HepG2 (cell line): Measurements from ENCODE around the gene PAXX. TPM values are rescaled to one million over a fixed set of nuclear protein-coding genes. Genes with fewer than 3 reads are reported as not detected.

Experiments
- KDM2A ChIP-seq: sonication (generic); formaldehyde crosslinking; IDR thresholded peaks from 2 replicates; pipeline ENCODE4 v1.4.0; 2020; ENCODE audit warnings: low read depth, missing genetic modification reagents, borderline replicate concordance
- MXI1 ChIP-seq: IDR thresholded peaks from 3 replicates; pipeline ENCODE4 v1.6.1; 2012; ENCODE audit warnings: low read depth, low read length, inconsistent platforms, borderline replicate concordance
- NONO ChIP-seq, 2 experiments: fragments of 450-650 bp in 1 of 2; sonication (generic) in 1 of 2; formaldehyde crosslinking in 1 of 2; IDR thresholded peaks in 1 of 2; conservative IDR thresholded peaks in 1 of 2; 2 replicates each; pipeline versions ENCODE4 v1.6.1 to v1.8.0; 2017 to 2022; ENCODE audit warnings: mild to moderate bottlenecking in 1 of 2, missing genetic modification reagents in 1 of 2, moderate library complexity in 1 of 2
- TAF1 ChIP-seq: sonication (generic); formaldehyde crosslinking; IDR thresholded peaks from 2 replicates; pipeline ENCODE4 v1.4.0; 2020; ENCODE audit warnings: missing genetic modification reagents
- YEATS4 ChIP-seq: sonication (generic); formaldehyde crosslinking; IDR thresholded peaks from 2 replicates; pipeline ENCODE4 v1.4.0; 2020; ENCODE audit warnings: missing genetic modification reagents, borderline replicate concordance
- ZBTB1 ChIP-seq: sonication (generic); formaldehyde crosslinking; IDR thresholded peaks from 2 replicates; pipeline ENCODE4 v1.4.0; 2020; ENCODE audit warnings: missing genetic modification reagents, borderline replicate concordance
- ZNF552 ChIP-seq: sonication (generic); formaldehyde crosslinking; IDR thresholded peaks from 2 replicates; pipeline ENCODE4 v1.9.0; 2022; ENCODE audit warnings: missing genetic modification reagents, mild to moderate bottlenecking, borderline replicate concordance
- ZNF768 ChIP-seq: sonication (generic); formaldehyde crosslinking; IDR thresholded peaks from 2 replicates; pipeline ENCODE4 v1.4.0; 2020; ENCODE audit warnings: missing genetic modification reagents
- polyA plus RNA-seq, 8 experiments: library from polyadenylated mRNA; depleted of rRNA in 3 of 8; stranded (reverse) in 7 of 8; unstranded in 1 of 8; fragments of >200 nt; fragmentation: Illumina TruSeq in 4 of 8; extraction: Trizol in 4 of 8; gene quantifications; 2 replicates each; pipeline versions ENCODE4 v1.2.1 to v1.2.3, GENCODE V29; 2011 to 2016; ENCODE audit warnings: low read depth in 4 of 8, missing spikeins in 1 of 8, mixed read lengths in 1 of 8; ENCODE audit not compliant: insufficient read depth in 1 of 8
- total RNA-seq, 5 experiments: library from RNA; depleted of rRNA; stranded (reverse); fragments of >200 nt; fragmentation: Illumina TruSeq; extraction: Trizol; gene quantifications; 2 replicates each; pipeline ENCODE4 v1.2.3, GENCODE V29; 2016; ENCODE audit warnings: low read depth in 1 of 5
- TF ChIP-seq, protein P1 (sequence below): sonication (generic); formaldehyde crosslinking; IDR thresholded peaks from 2 replicates; pipeline ENCODE4 v1.5.0; 2020; ENCODE audit warnings: mild to moderate bottlenecking, missing genetic modification reagents, borderline replicate concordance
- TF ChIP-seq, protein P2 (sequence below): sonication (generic); formaldehyde crosslinking; IDR thresholded peaks from 2 replicates; pipeline ENCODE4 v1.5.1; 2020; ENCODE audit warnings: mild to moderate bottlenecking, missing genetic modification reagents
- TF ChIP-seq, protein P3 (sequence below): sonication (generic); formaldehyde crosslinking; IDR thresholded peaks from 2 replicates; pipeline ENCODE4 v1.5.0; 2020; ENCODE audit warnings: mild to moderate bottlenecking, missing genetic modification reagents, borderline replicate concordance

The PAXX gene
- total and polyA plus RNA-seq, 2 of the 13 experiments (the other 11 are each of a cell fraction or from before 2014, with no cell fraction given): 14.0 to 31.9 TPM

DNA sequence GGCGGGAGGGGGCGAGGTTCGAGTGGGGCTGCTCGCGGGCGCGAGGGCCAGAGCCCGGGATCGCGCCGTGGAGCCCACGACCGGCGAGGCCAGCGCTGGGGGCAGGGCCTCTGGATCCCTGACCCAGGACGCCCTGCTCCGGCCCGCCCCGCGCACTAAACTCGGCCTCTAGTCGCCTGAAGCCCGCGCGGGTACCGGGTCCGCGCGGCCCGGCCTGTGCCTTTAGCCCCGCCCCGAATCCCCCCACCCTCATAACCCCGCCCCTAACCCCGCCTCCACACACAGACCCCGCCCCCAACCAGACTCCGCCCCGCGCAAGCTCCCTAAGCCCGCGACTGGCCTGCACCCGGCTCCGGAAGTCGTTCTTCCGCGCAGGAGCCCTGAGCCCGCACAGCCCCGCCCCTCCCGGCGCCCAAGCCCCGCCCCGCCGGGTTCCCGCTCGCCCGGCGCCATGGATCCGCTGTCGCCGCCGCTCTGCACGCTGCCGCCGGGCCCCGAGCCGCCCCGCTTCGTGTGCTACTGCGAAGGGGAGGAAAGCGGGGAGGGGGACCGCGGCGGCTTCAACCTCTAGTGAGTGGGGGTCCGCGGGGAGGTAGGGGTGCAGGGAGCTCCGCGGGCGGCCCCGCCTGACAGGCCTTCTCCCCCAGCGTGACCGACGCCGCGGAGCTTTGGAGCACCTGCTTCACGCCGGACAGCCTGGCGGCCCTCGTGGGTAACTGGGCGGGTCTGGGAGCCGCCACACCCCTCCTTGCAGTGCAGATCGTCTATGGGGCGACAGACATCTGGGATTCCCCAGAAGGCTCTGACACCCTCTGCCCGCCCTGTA is at the start of gene PAXX (continued):
- TF ChIP-seq, protein P1, sequence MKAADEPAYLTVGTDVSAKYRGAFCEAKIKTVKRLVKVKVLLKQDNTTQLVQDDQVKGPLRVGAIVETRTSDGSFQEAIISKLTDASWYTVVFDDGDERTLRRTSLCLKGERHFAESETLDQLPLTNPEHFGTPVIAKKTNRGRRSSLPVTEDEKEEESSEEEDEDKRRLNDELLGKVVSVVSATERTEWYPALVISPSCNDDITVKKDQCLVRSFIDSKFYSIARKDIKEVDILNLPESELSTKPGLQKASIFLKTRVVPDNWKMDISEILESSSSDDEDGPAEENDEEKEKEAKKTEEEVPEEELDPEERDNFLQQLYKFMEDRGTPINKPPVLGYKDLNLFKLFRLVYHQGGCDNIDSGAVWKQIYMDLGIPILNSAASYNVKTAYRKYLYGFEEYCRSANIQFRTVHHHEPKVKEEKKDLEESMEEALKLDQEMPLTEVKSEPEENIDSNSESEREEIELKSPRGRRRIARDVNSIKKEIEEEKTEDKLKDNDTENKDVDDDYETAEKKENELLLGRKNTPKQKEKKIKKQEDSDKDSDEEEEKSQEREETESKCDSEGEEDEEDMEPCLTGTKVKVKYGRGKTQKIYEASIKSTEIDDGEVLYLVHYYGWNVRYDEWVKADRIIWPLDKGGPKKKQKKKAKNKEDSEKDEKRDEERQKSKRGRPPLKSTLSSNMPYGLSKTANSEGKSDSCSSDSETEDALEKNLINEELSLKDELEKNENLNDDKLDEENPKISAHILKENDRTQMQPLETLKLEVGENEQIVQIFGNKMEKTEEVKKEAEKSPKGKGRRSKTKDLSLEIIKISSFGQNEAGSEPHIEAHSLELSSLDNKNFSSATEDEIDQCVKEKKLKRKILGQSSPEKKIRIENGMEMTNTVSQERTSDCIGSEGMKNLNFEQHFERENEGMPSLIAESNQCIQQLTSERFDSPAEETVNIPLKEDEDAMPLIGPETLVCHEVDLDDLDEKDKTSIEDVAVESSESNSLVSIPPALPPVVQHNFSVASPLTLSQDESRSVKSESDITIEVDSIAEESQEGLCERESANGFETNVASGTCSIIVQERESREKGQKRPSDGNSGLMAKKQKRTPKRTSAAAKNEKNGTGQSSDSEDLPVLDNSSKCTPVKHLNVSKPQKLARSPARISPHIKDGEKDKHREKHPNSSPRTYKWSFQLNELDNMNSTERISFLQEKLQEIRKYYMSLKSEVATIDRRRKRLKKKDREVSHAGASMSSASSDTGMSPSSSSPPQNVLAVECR (CRISPR knock-in tag): peak; percentile 68
- TF ChIP-seq YEATS4 (CRISPR knock-in tag) (peak; percentile 46; the same call in 1 of the 2 replicates), ZBTB1 (no peak), NONO (IDR thresholded peaks at IDR 0.05) (no peak), NONO (CRISPR knock-in tag; conservative IDR thresholded peaks at IDR 0.05) (peak; percentile 47; the same call in 1 of the 2 replicates), KDM2A (CRISPR knock-in tag) (peak; percentile 77), MXI1 (peak; percentile 38; the same call in 1 of the 3 replicates), ZNF552 (CRISPR knock-in tag) (0 out of 2 replicates have a peak, but pooled peaks have one; percentile 36), TAF1 (CRISPR knock-in tag) (no peak), ZNF768 (CRISPR knock-in tag) (peak; percentile 24; the same call in 1 of the 2 replicates)
- TF ChIP-seq, protein P2, sequence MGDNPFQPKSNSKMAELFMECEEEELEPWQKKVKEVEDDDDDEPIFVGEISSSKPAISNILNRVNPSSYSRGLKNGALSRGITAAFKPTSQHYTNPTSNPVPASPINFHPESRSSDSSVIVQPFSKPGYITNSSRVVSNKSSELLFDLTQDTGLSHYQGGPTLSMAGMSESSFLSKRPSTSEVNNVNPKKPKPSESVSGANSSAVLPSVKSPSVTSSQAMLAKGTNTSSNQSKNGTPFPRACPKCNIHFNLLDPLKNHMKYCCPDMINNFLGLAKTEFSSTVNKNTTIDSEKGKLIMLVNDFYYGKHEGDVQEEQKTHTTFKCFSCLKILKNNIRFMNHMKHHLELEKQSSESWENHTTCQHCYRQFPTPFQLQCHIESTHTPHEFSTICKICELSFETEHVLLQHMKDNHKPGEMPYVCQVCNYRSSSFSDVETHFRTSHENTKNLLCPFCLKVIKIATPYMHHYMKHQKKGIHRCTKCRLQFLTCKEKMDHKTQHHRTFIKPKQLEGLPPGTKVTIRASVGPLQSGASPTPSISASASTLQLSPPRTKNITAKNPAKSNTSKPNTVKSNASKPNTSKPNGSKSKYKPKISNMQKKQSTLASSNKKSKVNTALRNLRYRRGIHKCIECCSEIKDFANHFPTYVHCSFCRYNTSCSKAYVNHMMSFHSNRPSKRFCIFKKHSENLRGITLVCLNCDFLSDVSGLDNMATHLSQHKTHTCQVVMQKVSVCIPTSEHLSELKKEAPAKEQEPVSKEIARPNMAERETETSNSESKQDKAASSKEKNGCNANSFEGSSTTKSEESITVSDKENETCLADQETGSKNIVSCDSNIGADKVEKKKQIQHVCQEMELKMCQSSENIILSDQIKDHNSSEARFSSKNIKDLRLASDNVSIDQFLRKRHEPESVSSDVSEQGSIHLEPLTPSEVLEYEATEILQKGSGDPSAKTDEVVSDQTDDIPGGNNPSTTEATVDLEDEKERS (CRISPR knock-in tag): no peak
- TF ChIP-seq, protein P3, sequence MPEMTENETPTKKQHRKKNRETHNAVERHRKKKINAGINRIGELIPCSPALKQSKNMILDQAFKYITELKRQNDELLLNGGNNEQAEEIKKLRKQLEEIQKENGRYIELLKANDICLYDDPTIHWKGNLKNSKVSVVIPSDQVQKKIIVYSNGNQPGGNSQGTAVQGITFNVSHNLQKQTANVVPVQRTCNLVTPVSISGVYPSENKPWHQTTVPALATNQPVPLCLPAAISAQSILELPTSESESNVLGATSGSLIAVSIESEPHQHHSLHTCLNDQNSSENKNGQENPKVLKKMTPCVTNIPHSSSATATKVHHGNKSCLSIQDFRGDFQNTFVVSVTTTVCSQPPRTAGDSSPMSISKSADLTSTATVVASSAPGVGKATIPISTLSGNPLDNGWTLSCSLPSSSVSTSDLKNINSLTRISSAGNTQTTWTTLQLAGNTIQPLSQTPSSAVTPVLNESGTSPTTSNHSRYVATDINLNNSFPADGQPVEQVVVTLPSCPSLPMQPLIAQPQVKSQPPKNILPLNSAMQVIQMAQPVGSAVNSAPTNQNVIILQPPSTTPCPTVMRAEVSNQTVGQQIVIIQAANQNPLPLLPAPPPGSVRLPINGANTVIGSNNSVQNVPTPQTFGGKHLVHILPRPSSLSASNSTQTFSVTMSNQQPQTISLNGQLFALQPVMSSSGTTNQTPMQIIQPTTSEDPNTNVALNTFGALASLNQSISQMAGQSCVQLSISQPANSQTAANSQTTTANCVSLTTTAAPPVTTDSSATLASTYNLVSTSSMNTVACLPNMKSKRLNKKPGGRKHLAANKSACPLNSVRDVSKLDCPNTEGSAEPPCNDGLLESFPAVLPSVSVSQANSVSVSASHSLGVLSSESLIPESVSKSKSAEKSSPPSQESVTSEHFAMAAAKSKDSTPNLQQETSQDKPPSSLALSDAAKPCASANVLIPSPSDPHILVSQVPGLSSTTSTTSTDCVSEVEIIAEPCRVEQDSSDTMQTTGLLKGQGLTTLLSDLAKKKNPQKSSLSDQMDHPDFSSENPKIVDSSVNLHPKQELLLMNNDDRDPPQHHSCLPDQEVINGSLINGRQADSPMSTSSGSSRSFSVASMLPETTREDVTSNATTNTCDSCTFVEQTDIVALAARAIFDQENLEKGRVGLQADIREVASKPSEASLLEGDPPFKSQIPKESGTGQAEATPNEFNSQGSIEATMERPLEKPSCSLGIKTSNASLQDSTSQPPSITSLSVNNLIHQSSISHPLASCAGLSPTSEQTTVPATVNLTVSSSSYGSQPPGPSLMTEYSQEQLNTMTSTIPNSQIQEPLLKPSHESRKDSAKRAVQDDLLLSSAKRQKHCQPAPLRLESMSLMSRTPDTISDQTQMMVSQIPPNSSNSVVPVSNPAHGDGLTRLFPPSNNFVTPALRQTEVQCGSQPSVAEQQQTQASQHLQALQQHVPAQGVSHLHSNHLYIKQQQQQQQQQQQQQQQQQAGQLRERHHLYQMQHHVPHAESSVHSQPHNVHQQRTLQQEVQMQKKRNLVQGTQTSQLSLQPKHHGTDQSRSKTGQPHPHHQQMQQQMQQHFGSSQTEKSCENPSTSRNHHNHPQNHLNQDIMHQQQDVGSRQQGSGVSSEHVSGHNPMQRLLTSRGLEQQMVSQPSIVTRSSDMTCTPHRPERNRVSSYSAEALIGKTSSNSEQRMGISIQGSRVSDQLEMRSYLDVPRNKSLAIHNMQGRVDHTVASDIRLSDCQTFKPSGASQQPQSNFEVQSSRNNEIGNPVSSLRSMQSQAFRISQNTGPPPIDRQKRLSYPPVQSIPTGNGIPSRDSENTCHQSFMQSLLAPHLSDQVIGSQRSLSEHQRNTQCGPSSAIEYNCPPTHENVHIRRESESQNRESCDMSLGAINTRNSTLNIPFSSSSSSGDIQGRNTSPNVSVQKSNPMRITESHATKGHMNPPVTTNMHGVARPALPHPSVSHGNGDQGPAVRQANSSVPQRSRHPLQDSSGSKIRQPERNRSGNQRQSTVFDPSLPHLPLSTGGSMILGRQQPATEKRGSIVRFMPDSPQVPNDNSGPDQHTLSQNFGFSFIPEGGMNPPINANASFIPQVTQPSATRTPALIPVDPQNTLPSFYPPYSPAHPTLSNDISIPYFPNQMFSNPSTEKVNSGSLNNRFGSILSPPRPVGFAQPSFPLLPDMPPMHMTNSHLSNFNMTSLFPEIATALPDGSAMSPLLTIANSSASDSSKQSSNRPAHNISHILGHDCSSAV (CRISPR knock-in tag): no peak
